PC-9 (cell line): Measurements from ENCODE around the gene CDK6.

Experiments
- CTCF ChIP-seq: fragments of 200-600 bp; sonication (generic); conservative IDR thresholded peaks from 2 replicates; pipeline ENCODE4 v1.6.1; 2017; ENCODE audit warnings: mixed run types, antibody characterized with exemption, mild to moderate bottlenecking, moderate library complexity
- EZH2 ChIP-seq: fragments of 200-600 bp; sonication (generic); IDR thresholded peaks from 2 replicates; pipeline ENCODE4 v1.8.0; 2017; ENCODE audit warnings: antibody characterized with exemption, low read depth

- TF ChIP-seq CTCF (no peak), EZH2 (no peak)
Measured at GRCh38 chr7:92843781-92844180, 7.4 kb upstream of the CDK6 start.
